GM23248 (cell line): Measurements from ENCODE around the gene MTG2.

ENCODE experiments used
- EZH2 ChIP-seq: fragments of 200-600 bp; sonication (generic); IDR thresholded peaks from 2 replicates; pipeline ENCODE4 v1.6.1; 2018; ENCODE audit warnings: antibody characterized with exemption, mild to moderate bottlenecking; ENCODE audit not compliant: insufficient read depth, poor library complexity, severe bottlenecking
- EZH2phosphoT487 ChIP-seq: fragments of 200-600 bp; sonication (generic); IDR thresholded peaks from 2 replicates; pipeline ENCODE4 v1.6.1; 2018; ENCODE audit warnings: antibody characterized with exemption, moderate library complexity, mild to moderate bottlenecking, low read depth; ENCODE audit not compliant: insufficient read depth

DNA sequence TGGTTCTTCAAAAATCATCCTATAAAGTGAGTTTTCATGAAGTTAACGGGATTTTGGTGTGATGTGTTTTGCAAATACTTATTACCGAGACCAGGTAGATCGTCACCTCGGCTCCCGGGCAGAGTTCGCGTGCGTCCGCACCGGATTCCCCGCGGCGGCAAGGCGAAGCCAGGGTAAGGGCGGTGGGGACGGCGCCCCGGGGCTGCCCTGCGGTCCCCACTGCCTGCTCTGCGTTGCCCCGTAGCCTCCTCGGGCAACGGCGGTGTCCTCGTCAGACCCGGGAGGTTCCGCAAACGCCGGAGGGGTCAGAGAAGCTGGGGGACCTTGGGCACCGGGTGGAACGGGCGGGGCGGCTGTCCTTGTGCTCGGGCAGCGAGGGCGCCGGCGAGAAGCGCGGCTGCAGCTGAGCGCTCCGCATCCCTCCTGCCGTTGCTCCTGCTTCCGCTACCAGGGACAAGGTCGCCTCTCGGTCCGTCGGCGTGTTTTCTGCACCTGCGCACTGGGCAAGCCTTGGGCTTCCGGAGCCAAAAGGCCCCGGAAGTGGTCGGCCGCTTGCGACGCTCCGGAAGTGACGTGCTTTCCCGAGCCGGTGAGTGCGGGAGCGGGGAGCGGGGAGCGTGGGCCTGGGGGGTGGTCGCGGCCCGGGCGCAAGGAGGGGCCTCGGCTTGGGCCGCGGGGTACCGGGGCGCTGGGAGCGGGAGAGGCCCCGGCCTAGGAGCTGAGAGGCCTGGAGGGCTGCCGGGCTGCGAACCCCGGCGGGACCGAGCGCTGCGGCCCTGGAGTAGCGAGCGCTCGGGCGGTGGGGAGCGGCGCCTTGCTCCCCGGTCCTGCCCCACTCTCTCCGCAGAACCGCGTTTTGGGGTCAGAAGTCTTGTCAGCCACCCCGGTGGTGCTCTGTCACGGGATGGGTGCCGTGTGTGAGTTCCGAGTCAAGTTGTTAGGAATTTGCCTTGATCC, at the start of gene MTG2:
- TF ChIP-seq EZH2 = no peak
- TF ChIP-seq EZH2phosphoT487 = no peak
